ENCODE results near the gene TNNI3.
"Not testable (repeated sequence)": the region's sequence is repeated elsewhere in the genome, so short reads cannot be mapped to it uniquely, and the experiment has no call there.

The TNNI3 gene

GRCh38 chr19:55173186-55173713 is 15.7 kb upstream of the TNNI3 start:
- no peak for DNase-seq (ENCODE audit: low read depth)

GRCh38 chr19:55172741-55173140 is 15.2 kb upstream of the TNNI3 start:
- no peak for DNase-seq (ENCODE audit: low read depth)

- DNase-seq (ENCODE audit: low read depth), result not testable (repeated sequence)
Observed at GRCh38 chr19:55172318-55172717, 14.8 kb upstream of the TNNI3 start.

GRCh38 chr19:55171440-55171839 is 13.9 kb upstream of the TNNI3 start:
- DNase-seq (ENCODE audit: low read depth), result no peak

GRCh38 chr19:55169136-55169535 is 11.6 kb upstream of the TNNI3 start:
- DNase-seq (ENCODE audit: low read depth), result no peak

- peak; percentile 51 for DNase-seq (ENCODE audit: low read depth)
Observed at GRCh38 chr19:55166530-55167268, 9.2 kb upstream of the TNNI3 start, which contains the start of gene DNAAF3. DNAAF3 (minus strand) TSS chr19:55166613; CDS start chr19:55166413, 200 bp downstream.

- DNase-seq (ENCODE audit: low read depth), result peak; percentile 24
Observed at GRCh38 chr19:55165952-55166529, 8.5 kb upstream of the TNNI3 start.

GRCh38 chr19:55161571-55162322 is 4.2 kb upstream of the TNNI3 start:
- DNase-seq (ENCODE audit: low read depth), result no peak

GRCh38 chr19:55160986-55161365 is 3.4 kb upstream of the TNNI3 start:
- DNase-seq (ENCODE audit: low read depth), result no peak

- DNase-seq (ENCODE audit: low read depth), result peak; percentile 81
Observed at GRCh38 chr19:55160128-55160985, 2.8 kb upstream of the TNNI3 start.

GRCh38 chr19:55158848-55159749 is 1.6 kb upstream of the TNNI3 start:
- no peak for DNase-seq (ENCODE audit: low read depth)

- DNase-seq (ENCODE audit: low read depth), result no peak
Observed at GRCh38 chr19:55158423-55158822, 891 bp upstream of the TNNI3 start.

- DNase-seq (ENCODE audit: low read depth), result no peak
Observed at GRCh38 chr19:55156202-55157063, 1.1 kb downstream of the TNNI3 start.

- DNase-seq (ENCODE audit: low read depth), result not testable (repeated sequence)
Observed at GRCh38 chr19:55155784-55156183, 1.7 kb downstream of the TNNI3 start.

GRCh38 chr19:55153652-55154264 is 3.8 kb downstream of the TNNI3 start:
- no peak for DNase-seq (ENCODE audit: low read depth)

- DNase-seq (ENCODE audit: low read depth), result no peak
Observed at GRCh38 chr19:55152017-55152416, 5.5 kb downstream of the TNNI3 start.

- no peak for DNase-seq (ENCODE audit: low read depth)
Observed at GRCh38 chr19:55149078-55150003, 8.2 kb downstream of the TNNI3 start, which contains the start of gene TNNT1. TNNT1 (minus strand) TSS chr19:55149206; CDS start chr19:55147157, 2,049 bp downstream.
